Smooth muscle cell (in vitro differentiated cells): Measurements from ENCODE around the gene EXOC7. TPM values are rescaled to one million over a fixed set of nuclear protein-coding genes. Genes with fewer than 3 reads are reported as not detected.

Source experiments
- DNase-seq: peaks from one replicate; lab custom pipeline; 2025; ENCODE audit not compliant: unreplicated experiment; lab: John Stamatoyannopoulos, UW
- H2AFZ ChIP-seq: fragments of 200-600 bp; sonication (generic); 2 replicates; pipeline ENCODE4 v1.6.0; 2016; ENCODE audit warnings: antibody characterized with exemption, low read depth, mild to moderate bottlenecking
- H3F3A ChIP-seq: fragments of 200-600 bp; sonication (generic); 2 replicates; pipeline ENCODE4 v1.6.0; 2017; ENCODE audit warnings: antibody characterized with exemption, low read depth
- H3K27ac ChIP-seq: fragments of 200-600 bp; sonication (generic); 2 replicates; pipeline ENCODE4 v1.5.1; 2016; ENCODE audit warnings: low read depth, mild to moderate bottlenecking
- H3K27me3 ChIP-seq: fragments of 200-600 bp; sonication (generic); 2 replicates; pipeline ENCODE4 v1.6.1; 2016; ENCODE audit warnings: low read depth, mild to moderate bottlenecking
- H3K36me3 ChIP-seq: fragments of 200-600 bp; sonication (generic); 2 replicates; pipeline ENCODE4 v1.5.1; 2016; ENCODE audit warnings: low read depth
- H3K4me1 ChIP-seq: fragments of 200-600 bp; sonication (generic); 2 replicates; pipeline ENCODE4 v1.5.1; 2016; ENCODE audit warnings: low read depth
- H3K4me2 ChIP-seq: fragments of 200-600 bp; sonication (generic); 2 replicates; pipeline ENCODE4 v1.6.0; 2016; ENCODE audit warnings: mild to moderate bottlenecking
- H3K4me3 ChIP-seq: fragments of 200-600 bp; sonication (generic); 2 replicates; pipeline ENCODE4 v1.5.1; 2016; ENCODE audit warnings: mild to moderate bottlenecking
- H3K79me2 ChIP-seq: fragments of 200-600 bp; sonication (generic); 2 replicates; pipeline ENCODE4 v1.6.0; 2016; ENCODE audit warnings: low read depth, mild to moderate bottlenecking
- H3K9ac ChIP-seq: fragments of 200-600 bp; sonication (generic); 2 replicates; pipeline ENCODE4 v1.6.0; 2016; ENCODE audit warnings: low read depth
- H3K9me3 ChIP-seq: fragments of 200-600 bp; sonication (generic); replicated peaks from 2 replicates; pipeline ENCODE4 v1.5.1; 2016; ENCODE audit warnings: low read depth
- H4K20me1 ChIP-seq: fragments of 200-600 bp; sonication (generic); 2 replicates; pipeline ENCODE4 v1.6.0; 2016; ENCODE audit warnings: low read depth
- WGBS: methylation state at CpG from one replicate; pipeline ENCODE4 v1.1.7; 2016; ENCODE audit warnings: low lambda C conversion rate; 5-methylcytosine and 5-hydroxymethylcytosine counted together
- polyA plus RNA-seq: library from polyadenylated mRNA; unstranded; fragments of >200 nt; fragmentation: Nextera tagmentation; extraction: Ambion mirVana; gene quantifications from 2 replicates; pipeline ENCODE4 v1.2.1, GENCODE V29; 2016
- total RNA-seq: library from RNA; depleted of rRNA; stranded (reverse); fragments of >200 nt; gene quantifications from 2 replicates; pipeline ENCODE4 v1.2.3, GENCODE V29; 2014
- TF ChIP-seq, protein P1 (sequence below): fragments of 200-600 bp; sonication (generic); IDR thresholded peaks from 2 replicates; pipeline ENCODE4 v1.5.1; 2017; ENCODE audit warnings: borderline replicate concordance, mild to moderate bottlenecking, antibody characterized with exemption; ENCODE audit not compliant: insufficient read depth, poor library complexity, severe bottlenecking

The EXOC7 gene
- total and polyA plus RNA-seq, 2 experiments from 2014 or later = 59.1 to 70.3 TPM

DNA sequence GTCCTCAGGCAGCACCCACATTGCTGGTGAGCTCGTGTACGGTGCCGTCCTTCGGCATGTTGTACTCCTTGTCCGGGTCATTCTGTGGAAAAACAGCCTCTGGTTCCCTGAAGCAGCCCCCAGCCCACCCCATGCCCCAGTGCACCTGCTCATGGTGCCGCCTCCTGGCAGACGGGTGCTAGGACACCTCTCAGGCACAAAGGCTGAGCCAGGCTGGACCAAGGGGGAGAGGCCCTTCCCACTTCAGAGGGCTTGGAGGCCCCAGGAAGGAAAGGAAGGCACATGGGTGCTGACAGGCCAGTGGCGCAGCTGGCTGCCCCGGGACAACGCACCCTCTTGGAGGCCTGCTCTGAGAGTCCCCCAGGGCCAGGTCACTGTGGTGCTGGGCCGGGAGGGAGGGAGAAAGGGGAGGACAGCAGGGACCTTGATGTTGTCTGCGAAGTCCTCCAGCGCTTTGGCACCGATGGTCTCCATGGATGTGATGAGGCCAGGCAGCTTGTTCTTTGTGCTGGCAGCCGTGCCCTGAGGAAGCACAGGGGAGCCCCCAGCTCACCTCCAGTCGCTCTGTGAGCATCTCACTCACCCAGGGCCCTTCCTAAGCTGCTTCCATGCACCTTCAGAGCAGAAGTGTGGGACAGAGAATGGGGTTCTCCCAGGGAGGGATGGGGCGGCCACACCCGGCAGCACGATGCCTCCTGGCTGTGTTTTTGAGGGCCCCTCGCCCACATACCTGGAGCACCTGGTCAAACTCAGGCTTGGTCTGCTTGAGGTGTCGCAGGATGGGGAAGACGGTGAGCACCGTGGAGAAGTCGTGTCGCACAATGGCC is 15.3 kb downstream of the EXOC7 start:
- H3K79me2 ChIP-seq = no peaks in the 10 kb centered on the region

DNA sequence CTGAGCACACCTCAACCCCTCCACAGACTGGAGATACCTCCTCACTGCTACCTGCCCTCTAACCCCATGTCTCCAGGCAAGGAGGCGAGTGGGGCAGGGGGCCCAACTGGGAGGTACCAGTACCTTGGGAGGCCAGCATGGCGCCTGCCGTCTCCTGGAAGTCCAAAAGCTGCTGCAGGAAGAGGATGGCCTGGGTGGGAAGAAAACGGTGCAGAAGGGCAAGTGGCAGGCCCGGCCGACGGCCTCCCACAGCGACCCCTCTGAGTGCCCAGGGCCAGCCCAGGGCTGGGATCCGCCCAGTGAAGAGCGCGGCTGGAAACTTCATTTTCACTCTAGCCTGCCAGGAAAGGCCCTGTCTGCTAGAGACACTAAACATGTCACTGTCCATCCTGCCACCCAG is 16.1 kb downstream of the EXOC7 start:
- no peaks in the 10 kb centered on the region for H3K79me2 ChIP-seq
- no peak overlapping the region for H3K4me2 ChIP-seq
- no peak overlapping the region for H2AFZ ChIP-seq
- H3K4me1 ChIP-seq = no peaks in the 10 kb centered on the region
- H3K9me3 ChIP-seq = no peaks in the 10 kb centered on the region
- H3K27ac ChIP-seq = no peak overlapping the region
- no peak overlapping the region for H3K4me3 ChIP-seq
- H3K36me3 ChIP-seq = no peaks in the 10 kb centered on the region
- 95% methylated on average over 7 of the region's 11 CpGs for WGBS
- DNase-seq = no peak
- H3F3A ChIP-seq = no peaks in the 10 kb centered on the region
- peaks cover 51% of the 10 kb centered on the region for H4K20me1 ChIP-seq
- TF ChIP-seq, protein P1, sequence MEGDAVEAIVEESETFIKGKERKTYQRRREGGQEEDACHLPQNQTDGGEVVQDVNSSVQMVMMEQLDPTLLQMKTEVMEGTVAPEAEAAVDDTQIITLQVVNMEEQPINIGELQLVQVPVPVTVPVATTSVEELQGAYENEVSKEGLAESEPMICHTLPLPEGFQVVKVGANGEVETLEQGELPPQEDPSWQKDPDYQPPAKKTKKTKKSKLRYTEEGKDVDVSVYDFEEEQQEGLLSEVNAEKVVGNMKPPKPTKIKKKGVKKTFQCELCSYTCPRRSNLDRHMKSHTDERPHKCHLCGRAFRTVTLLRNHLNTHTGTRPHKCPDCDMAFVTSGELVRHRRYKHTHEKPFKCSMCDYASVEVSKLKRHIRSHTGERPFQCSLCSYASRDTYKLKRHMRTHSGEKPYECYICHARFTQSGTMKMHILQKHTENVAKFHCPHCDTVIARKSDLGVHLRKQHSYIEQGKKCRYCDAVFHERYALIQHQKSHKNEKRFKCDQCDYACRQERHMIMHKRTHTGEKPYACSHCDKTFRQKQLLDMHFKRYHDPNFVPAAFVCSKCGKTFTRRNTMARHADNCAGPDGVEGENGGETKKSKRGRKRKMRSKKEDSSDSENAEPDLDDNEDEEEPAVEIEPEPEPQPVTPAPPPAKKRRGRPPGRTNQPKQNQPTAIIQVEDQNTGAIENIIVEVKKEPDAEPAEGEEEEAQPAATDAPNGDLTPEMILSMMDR = no peak
- no peaks in the 10 kb centered on the region for H3K27me3 ChIP-seq
- no peak overlapping the region for H3K9ac ChIP-seq

More for the DNA sequence above, 15.3 kb downstream of the EXOC7 start:
- Histone ChIP-seq H3K9ac (no peak overlapping the region), H3F3A (no peaks in the 10 kb centered on the region), H3K27ac (no peak overlapping the region), H3K4me3 (no peak overlapping the region), H3K4me2 (no peak overlapping the region), H3K9me3 (no peaks in the 10 kb centered on the region), H3K36me3 (no peaks in the 10 kb centered on the region), H2AFZ (no peak overlapping the region), H3K27me3 (no peaks in the 10 kb centered on the region), H3K4me1 (no peaks in the 10 kb centered on the region), H4K20me1 (peaks cover 55% of the 10 kb centered on the region)
- DNase-seq = no peak
- TF ChIP-seq, protein P1 = no peak
- 91% methylated on average over 21 of the region's 25 CpGs for WGBS

GRCh38 chr17:76086384-76086783 is 17.2 kb downstream of the EXOC7 start:
- H3K9ac ChIP-seq = no peak overlapping the region
- no peaks in the 10 kb centered on the region for H3K9me3 ChIP-seq
- TF ChIP-seq, protein P1 = no peak
- no peak for DNase-seq
- no peak overlapping the region for H3K4me3 ChIP-seq
- no peak overlapping the region for H3K4me2 ChIP-seq
- H3K79me2 ChIP-seq = no peaks in the 10 kb centered on the region
- no peaks in the 10 kb centered on the region for H3K27me3 ChIP-seq
- WGBS = 100% methylated on average over 8 of the region's 9 CpGs
- H3K27ac ChIP-seq = no peak overlapping the region
- H3K36me3 ChIP-seq = no peaks in the 10 kb centered on the region
- no peaks in the 10 kb centered on the region for H3F3A ChIP-seq
- H2AFZ ChIP-seq = no peak overlapping the region
- H3K4me1 ChIP-seq = no peaks in the 10 kb centered on the region
- H4K20me1 ChIP-seq = peaks cover 45% of the 10 kb centered on the region
